Skin epidermis (tissue), 12 donors: ENCODE results near the gene IKZF4.
"Not testable (repeated sequence)": the region's sequence is repeated elsewhere in the genome, so short reads cannot be mapped to it uniquely, and the experiment has no call there.

ENCODE experiments used
- H3K27ac ChIP-seq, 21 experiments: fragments of 200-600 bp; sonication (generic) in 11 of 21; one replicate each; pipeline ENCODE4 v1.5.0; 2020; ENCODE audit warnings: mild to moderate bottlenecking in 3 of 21, inconsistent platforms in 2 of 21, moderate library complexity in 2 of 21
- H3K4me3 ChIP-seq, 7 experiments: fragments of 200-600 bp; sonication (generic) in 2 of 7; one replicate each; pipeline ENCODE4 v1.5.0; 2020; ENCODE audit warnings: inconsistent platforms in 2 of 7, mild to moderate bottlenecking in 2 of 7, moderate library complexity in 1 of 7

The IKZF4 gene

GRCh38 chr12:56020423-56021184 is at the start of gene IKZF4:
Gene IKZF4 (plus strand): TSS chr12:56021043. CDS start chr12:56021494, 451 bp downstream.
- Histone ChIP-seq H3K27ac (peak within 1 kb of the TSS in 16 of 21 experiments; percentile 15 to 79 (median 62)), H3K4me3 (peak within 1 kb of the TSS in 6 of 7 experiments; percentile 6 to 25 (median 13))

GRCh38 chr12:55972042-55972441 is 48.8 kb upstream of the IKZF4 start:
- peak overlapping the region in 11 of 21 experiments; percentile 2 to 93 (median 86) for H3K27ac ChIP-seq
- no peak overlapping the region for H3K4me3 ChIP-seq

GRCh38 chr12:55972456-55972855 is 48.4 kb upstream of the IKZF4 start:
- Histone ChIP-seq H3K27ac (peak overlapping the region in 19 of 21 experiments; percentile 2 to 99 (median 86)), H3K4me3 (peak overlapping the region; percentile 34 to 56 (median 52))

- peak overlapping the region in 20 of 21 experiments; percentile 68 to 99 (median 86) for H3K27ac ChIP-seq
- H3K4me3 ChIP-seq, result peak overlapping the region; percentile 34 to 56 (median 52)
Observed at GRCh38 chr12:55972911-55973598, 47.8 kb upstream of the IKZF4 start.

GRCh38 chr12:55973599-55974307 is 47.1 kb upstream of the IKZF4 start, which contains the start of gene RAB5B:
Gene RAB5B (plus strand): TSS chr12:55974078. CDS start chr12:55986961, 12,883 bp downstream.
- peak within 1 kb of the TSS; percentile 86 to 99 (median 97) for H3K27ac ChIP-seq
- H3K4me3 ChIP-seq, result peak within 1 kb of the TSS; percentile 70 to 100 (median 98)

- Histone ChIP-seq H3K4me3 (peak overlapping the region; percentile 70 to 100 (median 98)), H3K27ac (peak overlapping the region; percentile 86 to 99 (median 97))
Observed at GRCh38 chr12:55974308-55974730, 46.5 kb upstream of the IKZF4 start.

- no peak overlapping the region for H3K27ac ChIP-seq
- H3K4me3 ChIP-seq, result no peak overlapping the region
Observed at GRCh38 chr12:55978393-55978792, 42.5 kb upstream of the IKZF4 start.

GRCh38 chr12:55979069-55979468 is 41.8 kb upstream of the IKZF4 start:
- Histone ChIP-seq H3K27ac (no peak overlapping the region), H3K4me3 (no peak overlapping the region)

GRCh38 chr12:55981882-55982281 is 39.0 kb upstream of the IKZF4 start:
- not testable (repeated sequence) for H3K4me3 ChIP-seq, H3K27ac ChIP-seq

GRCh38 chr12:55982319-55982936 is 38.4 kb upstream of the IKZF4 start:
- Histone ChIP-seq H3K4me3 (no peak overlapping the region), H3K27ac (no peak overlapping the region)

GRCh38 chr12:55983232-55983842 is 37.5 kb upstream of the IKZF4 start:
- no peak overlapping the region for H3K4me3 ChIP-seq
- H3K27ac ChIP-seq, result no peak overlapping the region

- Histone ChIP-seq H3K4me3 (no peak overlapping the region), H3K27ac (no peak overlapping the region)
Observed at GRCh38 chr12:55984861-55985260, 36.0 kb upstream of the IKZF4 start.

GRCh38 chr12:55985341-55985740 is 35.5 kb upstream of the IKZF4 start:
- Histone ChIP-seq H3K4me3 (no peak overlapping the region), H3K27ac (no peak overlapping the region)

GRCh38 chr12:55985976-55986375 is 34.9 kb upstream of the IKZF4 start:
- H3K4me3 ChIP-seq, H3K27ac ChIP-seq: not testable (repeated sequence)

GRCh38 chr12:55991110-55991509 is 29.7 kb upstream of the IKZF4 start:
- Histone ChIP-seq H3K27ac (no peak overlapping the region), H3K4me3 (no peak overlapping the region)

GRCh38 chr12:55993230-55993853 is 27.5 kb upstream of the IKZF4 start:
- H3K27ac ChIP-seq, result no peak overlapping the region
- no peak overlapping the region for H3K4me3 ChIP-seq

GRCh38 chr12:55995366-55995765 is 25.5 kb upstream of the IKZF4 start:
- Histone ChIP-seq H3K27ac (peak overlapping the region in 2 of 21 experiments; percentile 8 to 10), H3K4me3 (no peak overlapping the region)

GRCh38 chr12:55996201-55996714 is 24.6 kb upstream of the IKZF4 start:
- H3K27ac ChIP-seq, result peak overlapping the region in 18 of 21 experiments; percentile 18 to 76 (median 52)
- peak overlapping the region; percentile 38 to 51 (median 41) for H3K4me3 ChIP-seq
